HepG2 (cell line): ENCODE measurements around the gene SLC9C2. TPM values are rescaled to one million over a fixed set of nuclear protein-coding genes. Genes with fewer than 3 reads are reported as not detected.
A peak's percentile ranks its signal among the peaks of the same experiment; 100 is the strongest.

Source experiments
- ARNTL ChIP-seq: sonication (generic); formaldehyde crosslinking; IDR thresholded peaks from 2 replicates; pipeline ENCODE4 v1.4.0; 2020; ENCODE audit warnings: mild to moderate bottlenecking, missing genetic modification reagents
- ASH2L ChIP-seq: fragments of 300-600, 200-600 bp; sonication (generic); IDR thresholded peaks from 2 replicates; pipeline ENCODE4 v1.7.0; 2017; ENCODE audit warnings: low read depth, mild to moderate bottlenecking, moderate library complexity, mixed read lengths, low read length; ENCODE audit not compliant: insufficient read length
- ATAD3A ChIP-seq: sonication (generic); formaldehyde crosslinking; IDR thresholded peaks from 2 replicates; pipeline ENCODE4 v1.4.0; 2020; ENCODE audit warnings: missing genetic modification reagents
- ATF1 ChIP-seq: IDR thresholded peaks from 2 replicates; pipeline ENCODE4 v1.6.1; 2016; ENCODE audit warnings: mild to moderate bottlenecking, control low read depth
- CBX1 ChIP-seq: IDR thresholded peaks from one replicate; pipeline ENCODE4 v1.6.1; 2016; ENCODE audit warnings: antibody characterized with exemption, low read depth
- ESRRA ChIP-seq: sonication (generic); formaldehyde crosslinking; IDR thresholded peaks from 2 replicates; pipeline ENCODE4 v1.5.1; 2020; ENCODE audit warnings: mild to moderate bottlenecking, low read depth, missing genetic modification reagents
- HMG20A ChIP-seq: IDR thresholded peaks from 2 replicates; pipeline ENCODE4 v1.6.1; 2016; ENCODE audit warnings: borderline replicate concordance
- KDM6A ChIP-seq: IDR thresholded peaks from 2 replicates; pipeline ENCODE4 v1.6.1; 2016; ENCODE audit warnings: low read depth
- NFE2L1 ChIP-seq: sonication (generic); formaldehyde crosslinking; IDR thresholded peaks from 2 replicates; pipeline ENCODE4 v1.4.0; 2020; ENCODE audit warnings: missing genetic modification reagents, mild to moderate bottlenecking, borderline replicate concordance
- PPARG ChIP-seq: conservative IDR thresholded peaks from 2 replicates; pipeline ENCODE4 v1.6.1; 2016; ENCODE audit warnings: missing biosample characterization, missing genetic modification reagents
- SMAD1 ChIP-seq: sonication (generic); formaldehyde crosslinking; IDR thresholded peaks from 2 replicates; pipeline ENCODE4 v1.4.0; 2020; ENCODE audit warnings: missing genetic modification reagents, low read depth, mild to moderate bottlenecking, borderline replicate concordance
- ZNF24 ChIP-seq: fragments of 450-650 bp; IDR thresholded peaks from 2 replicates; pipeline ENCODE4 v1.6.1; 2017; ENCODE audit warnings: antibody characterized with exemption, mild to moderate bottlenecking
- ZNF607 ChIP-seq: sonication (generic); formaldehyde crosslinking; IDR thresholded peaks from 2 replicates; pipeline ENCODE4 v1.5.1; 2020; ENCODE audit warnings: missing genetic modification reagents, mild to moderate bottlenecking, borderline replicate concordance
- ZNF891 ChIP-seq: sonication (generic); formaldehyde crosslinking; IDR thresholded peaks from 2 replicates; pipeline ENCODE4 v1.5.0; 2020; ENCODE audit warnings: mild to moderate bottlenecking, missing genetic modification reagents
- ZSCAN9 ChIP-seq: IDR thresholded peaks from 2 replicates; pipeline ENCODE4 v1.6.1; 2016; ENCODE audit warnings: borderline replicate concordance
- polyA plus RNA-seq, 8 experiments: library from polyadenylated mRNA; depleted of rRNA in 3 of 8; stranded (reverse) in 7 of 8; unstranded in 1 of 8; fragments of >200 nt; fragmentation: Illumina TruSeq in 4 of 8; extraction: Trizol in 4 of 8; gene quantifications; 2 replicates each; pipeline versions ENCODE4 v1.2.1 to v1.2.3, GENCODE V29; 2011 to 2016; ENCODE audit warnings: low read depth in 4 of 8, missing spikeins in 1 of 8, mixed read lengths in 1 of 8; ENCODE audit not compliant: insufficient read depth in 1 of 8
- total RNA-seq, 5 experiments: library from RNA; depleted of rRNA; stranded (reverse); fragments of >200 nt; fragmentation: Illumina TruSeq; extraction: Trizol; gene quantifications; 2 replicates each; pipeline ENCODE4 v1.2.3, GENCODE V29; 2016; ENCODE audit warnings: low read depth in 1 of 5
- TF ChIP-seq, protein P1 (sequence below): sonication (generic); formaldehyde crosslinking; IDR thresholded peaks from 2 replicates; pipeline ENCODE4 v1.4.0; 2020; ENCODE audit warnings: missing genetic modification reagents
- TF ChIP-seq, protein P2 (sequence below), 2 experiments: fragments of 450-650 bp in 1 of 2; sonication (generic) in 1 of 2; formaldehyde crosslinking; IDR thresholded peaks; 2 replicates each; pipeline versions ENCODE4 v1.5.0 to v1.8.0; 2020 to 2022; ENCODE audit warnings: mild to moderate bottlenecking in 1 of 2, missing genetic modification reagents in 1 of 2
- TF ChIP-seq, protein P3 (sequence below): sonication (generic); formaldehyde crosslinking; IDR thresholded peaks from 2 replicates; pipeline ENCODE4 v1.4.0; 2020; ENCODE audit warnings: missing genetic modification reagents
- TF ChIP-seq, protein P4 (sequence below): sonication (generic); formaldehyde crosslinking; conservative IDR thresholded peaks from 2 replicates; pipeline ENCODE4 v1.5.0; 2020; ENCODE audit warnings: missing genetic modification reagents
- TF ChIP-seq, protein P5 (sequence below): IDR thresholded peaks from 2 replicates; pipeline ENCODE4 v1.6.1; 2018; ENCODE audit warnings: missing genetic modification reagents

Gene SLC9C2
- total and polyA plus RNA-seq, 2 of the 13 experiments (the other 11 are each of a cell fraction or from before 2014, with no cell fraction given) = 0.03 TPM; not detected in 1

DNA sequence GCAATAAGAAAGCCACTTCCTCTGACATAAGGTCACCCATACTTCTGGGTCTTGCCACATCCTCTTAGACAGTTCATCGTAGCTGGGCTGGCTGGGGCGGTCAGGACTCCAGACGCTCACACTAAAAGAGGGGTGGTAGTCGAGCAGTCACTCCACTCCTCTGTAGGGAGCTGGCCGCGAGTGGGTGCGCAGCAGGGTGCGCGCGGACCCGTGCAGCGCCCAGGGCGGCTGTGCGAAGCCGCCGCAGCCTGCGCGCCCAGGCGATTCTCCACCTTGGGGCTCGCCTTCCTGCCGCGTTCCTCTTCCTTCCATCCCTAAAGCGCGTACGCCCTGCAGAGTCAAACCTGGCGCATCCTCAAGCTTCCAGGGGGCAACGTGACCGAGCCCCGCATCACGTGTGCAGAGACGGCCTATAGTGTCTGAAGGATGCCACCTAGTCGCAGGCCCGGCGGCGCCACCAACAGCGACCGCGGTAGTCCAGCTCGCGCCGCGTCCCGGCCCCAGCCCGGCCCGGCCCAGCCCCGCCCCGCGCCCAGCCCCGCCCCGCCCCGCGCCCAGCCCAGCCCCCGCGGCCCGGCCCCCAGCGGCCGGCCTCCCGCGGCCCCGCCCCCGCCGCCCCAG is 126.1 kb downstream of the SLC9C2 start (continued):
- TF ChIP-seq, protein P1, sequence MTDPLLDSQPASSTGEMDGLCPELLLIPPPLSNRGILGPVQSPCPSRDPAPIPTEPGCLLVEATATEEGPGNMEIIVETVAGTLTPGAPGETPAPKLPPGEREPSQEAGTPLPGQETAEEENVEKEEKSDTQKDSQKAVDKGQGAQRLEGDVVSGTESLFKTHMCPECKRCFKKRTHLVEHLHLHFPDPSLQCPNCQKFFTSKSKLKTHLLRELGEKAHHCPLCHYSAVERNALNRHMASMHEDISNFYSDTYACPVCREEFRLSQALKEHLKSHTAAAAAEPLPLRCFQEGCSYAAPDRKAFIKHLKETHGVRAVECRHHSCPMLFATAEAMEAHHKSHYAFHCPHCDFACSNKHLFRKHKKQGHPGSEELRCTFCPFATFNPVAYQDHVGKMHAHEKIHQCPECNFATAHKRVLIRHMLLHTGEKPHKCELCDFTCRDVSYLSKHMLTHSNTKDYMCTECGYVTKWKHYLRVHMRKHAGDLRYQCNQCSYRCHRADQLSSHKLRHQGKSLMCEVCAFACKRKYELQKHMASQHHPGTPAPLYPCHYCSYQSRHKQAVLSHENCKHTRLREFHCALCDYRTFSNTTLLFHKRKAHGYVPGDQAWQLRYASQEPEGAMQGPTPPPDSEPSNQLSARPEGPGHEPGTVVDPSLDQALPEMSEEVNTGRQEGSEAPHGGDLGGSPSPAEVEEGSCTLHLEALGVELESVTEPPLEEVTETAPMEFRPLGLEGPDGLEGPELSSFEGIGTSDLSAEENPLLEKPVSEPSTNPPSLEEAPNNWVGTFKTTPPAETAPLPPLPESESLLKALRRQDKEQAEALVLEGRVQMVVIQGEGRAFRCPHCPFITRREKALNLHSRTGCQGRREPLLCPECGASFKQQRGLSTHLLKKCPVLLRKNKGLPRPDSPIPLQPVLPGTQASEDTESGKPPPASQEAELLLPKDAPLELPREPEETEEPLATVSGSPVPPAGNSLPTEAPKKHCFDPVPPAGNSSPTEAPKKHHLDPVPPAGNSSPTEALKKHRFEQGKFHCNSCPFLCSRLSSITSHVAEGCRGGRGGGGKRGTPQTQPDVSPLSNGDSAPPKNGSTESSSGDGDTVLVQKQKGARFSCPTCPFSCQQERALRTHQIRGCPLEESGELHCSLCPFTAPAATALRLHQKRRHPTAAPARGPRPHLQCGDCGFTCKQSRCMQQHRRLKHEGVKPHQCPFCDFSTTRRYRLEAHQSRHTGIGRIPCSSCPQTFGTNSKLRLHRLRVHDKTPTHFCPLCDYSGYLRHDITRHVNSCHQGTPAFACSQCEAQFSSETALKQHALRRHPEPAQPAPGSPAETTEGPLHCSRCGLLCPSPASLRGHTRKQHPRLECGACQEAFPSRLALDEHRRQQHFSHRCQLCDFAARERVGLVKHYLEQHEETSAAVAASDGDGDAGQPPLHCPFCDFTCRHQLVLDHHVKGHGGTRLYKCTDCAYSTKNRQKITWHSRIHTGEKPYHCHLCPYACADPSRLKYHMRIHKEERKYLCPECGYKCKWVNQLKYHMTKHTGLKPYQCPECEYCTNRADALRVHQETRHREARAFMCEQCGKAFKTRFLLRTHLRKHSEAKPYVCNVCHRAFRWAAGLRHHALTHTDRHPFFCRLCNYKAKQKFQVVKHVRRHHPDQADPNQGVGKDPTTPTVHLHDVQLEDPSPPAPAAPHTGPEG (CRISPR knock-in tag) = no peak; the same call in 1 of the 2 replicates
- TF ChIP-seq SMAD1 (CRISPR knock-in tag) (no peak), ZNF24 (no peak), ZNF607 (no peak), NFE2L1 (CRISPR knock-in tag) (no peak), ATAD3A (CRISPR knock-in tag) (no peak), HMG20A (CRISPR knock-in tag) (no peak), ZNF891 (CRISPR knock-in tag) (no peak; the same call in 1 of the 2 replicates), ASH2L (peak; percentile 16), ATF1 (CRISPR knock-in tag) (no peak), ESRRA (CRISPR knock-in tag) (no peak), CBX1 (no peak), KDM6A (CRISPR knock-in tag) (no peak), ARNTL (peak; percentile 94), ZSCAN9 (no peak; the same call in 1 of the 2 replicates), PPARG (CRISPR knock-in tag) (no peak)
- TF ChIP-seq, protein P2, sequence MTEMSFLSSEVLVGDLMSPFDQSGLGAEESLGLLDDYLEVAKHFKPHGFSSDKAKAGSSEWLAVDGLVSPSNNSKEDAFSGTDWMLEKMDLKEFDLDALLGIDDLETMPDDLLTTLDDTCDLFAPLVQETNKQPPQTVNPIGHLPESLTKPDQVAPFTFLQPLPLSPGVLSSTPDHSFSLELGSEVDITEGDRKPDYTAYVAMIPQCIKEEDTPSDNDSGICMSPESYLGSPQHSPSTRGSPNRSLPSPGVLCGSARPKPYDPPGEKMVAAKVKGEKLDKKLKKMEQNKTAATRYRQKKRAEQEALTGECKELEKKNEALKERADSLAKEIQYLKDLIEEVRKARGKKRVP (CRISPR knock-in tag; IDR thresholded peaks at IDR 0.05) = no peak
- TF ChIP-seq, protein P3, sequence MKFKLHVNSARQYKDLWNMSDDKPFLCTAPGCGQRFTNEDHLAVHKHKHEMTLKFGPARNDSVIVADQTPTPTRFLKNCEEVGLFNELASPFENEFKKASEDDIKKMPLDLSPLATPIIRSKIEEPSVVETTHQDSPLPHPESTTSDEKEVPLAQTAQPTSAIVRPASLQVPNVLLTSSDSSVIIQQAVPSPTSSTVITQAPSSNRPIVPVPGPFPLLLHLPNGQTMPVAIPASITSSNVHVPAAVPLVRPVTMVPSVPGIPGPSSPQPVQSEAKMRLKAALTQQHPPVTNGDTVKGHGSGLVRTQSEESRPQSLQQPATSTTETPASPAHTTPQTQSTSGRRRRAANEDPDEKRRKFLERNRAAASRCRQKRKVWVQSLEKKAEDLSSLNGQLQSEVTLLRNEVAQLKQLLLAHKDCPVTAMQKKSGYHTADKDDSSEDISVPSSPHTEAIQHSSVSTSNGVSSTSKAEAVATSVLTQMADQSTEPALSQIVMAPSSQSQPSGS (CRISPR knock-in tag) = no peak
- TF ChIP-seq, protein P4, sequence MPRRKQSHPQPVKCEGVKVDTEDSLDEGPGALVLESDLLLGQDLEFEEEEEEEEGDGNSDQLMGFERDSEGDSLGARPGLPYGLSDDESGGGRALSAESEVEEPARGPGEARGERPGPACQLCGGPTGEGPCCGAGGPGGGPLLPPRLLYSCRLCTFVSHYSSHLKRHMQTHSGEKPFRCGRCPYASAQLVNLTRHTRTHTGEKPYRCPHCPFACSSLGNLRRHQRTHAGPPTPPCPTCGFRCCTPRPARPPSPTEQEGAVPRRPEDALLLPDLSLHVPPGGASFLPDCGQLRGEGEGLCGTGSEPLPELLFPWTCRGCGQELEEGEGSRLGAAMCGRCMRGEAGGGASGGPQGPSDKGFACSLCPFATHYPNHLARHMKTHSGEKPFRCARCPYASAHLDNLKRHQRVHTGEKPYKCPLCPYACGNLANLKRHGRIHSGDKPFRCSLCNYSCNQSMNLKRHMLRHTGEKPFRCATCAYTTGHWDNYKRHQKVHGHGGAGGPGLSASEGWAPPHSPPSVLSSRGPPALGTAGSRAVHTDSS (CRISPR knock-in tag) = no peak
- TF ChIP-seq, protein P5, sequence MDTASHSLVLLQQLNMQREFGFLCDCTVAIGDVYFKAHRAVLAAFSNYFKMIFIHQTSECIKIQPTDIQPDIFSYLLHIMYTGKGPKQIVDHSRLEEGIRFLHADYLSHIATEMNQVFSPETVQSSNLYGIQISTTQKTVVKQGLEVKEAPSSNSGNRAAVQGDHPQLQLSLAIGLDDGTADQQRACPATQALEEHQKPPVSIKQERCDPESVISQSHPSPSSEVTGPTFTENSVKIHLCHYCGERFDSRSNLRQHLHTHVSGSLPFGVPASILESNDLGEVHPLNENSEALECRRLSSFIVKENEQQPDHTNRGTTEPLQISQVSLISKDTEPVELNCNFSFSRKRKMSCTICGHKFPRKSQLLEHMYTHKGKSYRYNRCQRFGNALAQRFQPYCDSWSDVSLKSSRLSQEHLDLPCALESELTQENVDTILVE = no peak
